GM18951 (cell line): ENCODE results near the gene SLC38A8.

Source experiments
- POLR2A ChIP-seq: IDR thresholded peaks from 4 replicates; pipeline ENCODE4 v1.6.1; 2011; ENCODE audit warnings: mild to moderate bottlenecking; ENCODE audit not compliant: insufficient read length, insufficient read depth; ENCODE audit errors: extremely low read depth
- in situ Hi-C: fragments of 300-500 bp; cut with MboI; formaldehyde crosslinking; loops from one replicate; pipeline ENCODE4 v1.12.0; 2022; ENCODE audit warnings: low sequenced_read_pairs, mixed read lengths, inconsistent platforms; ENCODE audit not compliant: unreplicated experiment

Gene SLC38A8

GRCh38 chr16:83980794-83981193 lies 61.8 kb downstream of the SLC38A8 start:
- in situ Hi-C loops: no loop called here

GRCh38 chr16:83979441-83979840 lies 63.2 kb downstream of the SLC38A8 start:
- in situ Hi-C loops: no loop called here
- no peak for TF ChIP-seq POLR2A

More at GRCh38 chr16:83980794-83981193, 61.8 kb downstream of the SLC38A8 start:
- no peak for TF ChIP-seq POLR2A

- TF ChIP-seq POLR2A: no peak
- in situ Hi-C loops: no loop called here
Measured at GRCh38 chr16:83978401-83978904, 64.1 kb downstream of the SLC38A8 start.

GRCh38 chr16:83977056-83977815 lies 65.4 kb downstream of the SLC38A8 start:
- no peak for TF ChIP-seq POLR2A

GRCh38 chr16:83975590-83976260 lies 66.9 kb downstream of the SLC38A8 start:
- no peak for TF ChIP-seq POLR2A
- in situ Hi-C loops: no loop called here

More at GRCh38 chr16:83977056-83977815, 65.4 kb downstream of the SLC38A8 start:
- in situ Hi-C loops: no loop called here

- in situ Hi-C loops: loop anchor here (25.0 kb wide), 1 partner anchor 213 kb away; the partner anchor contains the start of genes ADAD2 and TAF1C
- no peak for TF ChIP-seq POLR2A
Measured at GRCh38 chr16:83974475-83974874, 68.1 kb downstream of the SLC38A8 start.

GRCh38 chr16:83973581-83974385 lies 68.8 kb downstream of the SLC38A8 start:
- in situ Hi-C loops: loop anchor here (25.0 kb wide), 1 partner anchor 214 kb away; the partner anchor contains the start of genes ADAD2 and TAF1C
- TF ChIP-seq POLR2A: no peak

GRCh38 chr16:83973077-83973476 lies 69.5 kb downstream of the SLC38A8 start:
- in situ Hi-C loops: loop anchor here (25.0 kb wide), 1 partner anchor 214 kb away; the partner anchor contains the start of genes ADAD2 and TAF1C
- no peak for TF ChIP-seq POLR2A

- in situ Hi-C loops: loop anchor here (25.0 kb wide), 1 partner anchor 215 kb away; the partner anchor contains the start of genes ADAD2 and TAF1C
- TF ChIP-seq POLR2A: no peak
Measured at GRCh38 chr16:83972256-83973008, 70.2 kb downstream of the SLC38A8 start.

- in situ Hi-C loops: loop anchor here (25.0 kb wide), 1 partner anchor 216 kb away; the partner anchor contains the start of genes ADAD2 and TAF1C
- TF ChIP-seq POLR2A: no peak
Measured at GRCh38 chr16:83971165-83972130, 71.1 kb downstream of the SLC38A8 start.

GRCh38 chr16:83970430-83970815 lies 72.2 kb downstream of the SLC38A8 start:
- in situ Hi-C loops: loop anchor here (25.0 kb wide), 1 partner anchor 217 kb away; the partner anchor contains the start of genes ADAD2 and TAF1C
- no peak for TF ChIP-seq POLR2A
